Placental pericyte (primary cell): ENCODE data around the gene PCDHGB7. TPM values are rescaled to one million over a fixed set of nuclear protein-coding genes. Genes with fewer than 3 reads are reported as not detected.

Source experiments
- total RNA-seq: library from RNA; depleted of rRNA; stranded (reverse); fragments of >200 nt; gene quantifications from 2 replicates; pipeline ENCODE4 v1.2.3, GENCODE V29; 2012

The PCDHGB7 gene
- total RNA-seq: 7.6 and 14.0 TPM in 2 replicates

DNA sequence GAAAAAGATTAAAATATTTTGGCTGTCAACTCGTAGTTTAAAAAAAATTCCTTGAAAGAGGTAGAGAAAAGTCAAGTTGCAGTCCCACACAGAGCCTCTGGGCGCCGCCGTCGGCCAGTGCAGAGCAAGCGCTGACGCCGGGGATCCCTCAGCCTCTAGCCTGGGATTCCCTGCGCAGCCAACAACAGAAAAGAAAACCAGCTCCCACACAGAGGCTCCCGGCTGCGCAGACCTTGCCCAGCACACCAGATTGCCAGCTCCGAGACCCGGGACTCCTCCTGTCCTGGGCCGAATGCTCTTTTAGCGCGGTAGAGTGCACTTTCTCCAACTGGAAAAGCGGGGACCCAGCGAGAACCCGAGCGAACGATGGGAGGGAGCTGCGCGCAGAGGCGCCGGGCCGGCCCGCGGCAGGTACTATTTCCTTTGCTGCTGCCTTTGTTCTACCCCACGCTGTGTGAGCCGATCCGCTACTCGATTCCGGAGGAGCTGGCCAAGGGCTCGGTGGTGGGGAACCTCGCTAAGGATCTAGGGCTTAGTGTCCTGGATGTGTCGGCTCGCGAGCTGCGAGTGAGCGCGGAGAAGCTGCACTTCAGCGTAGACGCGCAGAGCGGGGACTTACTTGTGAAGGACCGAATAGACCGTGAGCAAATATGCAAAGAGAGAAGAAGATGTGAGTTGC lies at the start of gene PCDHGB7:
Gene PCDHGB7 (plus strand): TSS at position 184 of the 679 bp plus-strand sequence. CDS start 183 bp downstream, at position 367.

DNA sequence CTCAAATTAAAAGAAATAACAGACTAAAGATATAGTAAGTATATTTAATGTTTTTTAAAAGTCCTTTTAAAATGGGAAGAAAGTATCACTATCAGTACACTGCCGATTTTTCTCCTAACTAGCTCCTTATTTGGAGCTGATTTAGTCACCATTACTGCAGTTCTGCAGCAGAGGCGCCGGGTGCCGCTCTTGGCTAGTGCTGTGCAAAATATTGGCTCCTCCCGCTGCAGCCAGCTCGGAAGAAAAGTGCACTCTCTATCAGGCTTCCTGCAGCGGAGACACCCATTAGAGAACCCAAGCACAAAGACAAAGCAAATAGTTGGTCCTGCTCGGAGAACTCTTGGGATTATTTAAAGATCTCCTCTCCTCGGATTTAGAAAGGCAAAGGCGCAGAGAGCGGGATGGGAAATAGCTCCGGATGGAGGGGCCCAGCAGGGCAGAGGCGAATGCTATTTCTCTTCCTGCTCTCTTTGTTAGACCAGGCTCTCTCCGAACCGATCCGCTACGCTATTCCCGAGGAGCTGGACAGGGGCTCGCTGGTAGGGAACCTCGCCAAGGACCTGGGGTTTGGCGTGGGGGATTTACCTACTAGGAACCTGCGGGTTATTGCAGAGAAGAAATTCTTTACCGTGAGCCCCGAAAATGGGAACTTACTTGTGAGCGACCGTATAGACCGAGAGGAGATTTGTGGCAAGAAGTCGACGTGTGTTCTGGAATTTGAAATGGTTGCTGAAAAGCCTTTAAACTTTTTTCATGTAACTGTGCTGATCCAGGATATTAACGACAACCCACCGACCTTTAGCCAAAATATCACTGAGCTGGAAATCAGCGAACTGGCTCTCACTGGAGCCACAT lies 47.3 kb upstream of the PCDHGB7 start, which contains the start of gene PCDHGB3:
Gene PCDHGB3 (plus strand): TSS at position 249 of the 855 bp plus-strand sequence. CDS start 153 bp downstream, at position 402.

DNA sequence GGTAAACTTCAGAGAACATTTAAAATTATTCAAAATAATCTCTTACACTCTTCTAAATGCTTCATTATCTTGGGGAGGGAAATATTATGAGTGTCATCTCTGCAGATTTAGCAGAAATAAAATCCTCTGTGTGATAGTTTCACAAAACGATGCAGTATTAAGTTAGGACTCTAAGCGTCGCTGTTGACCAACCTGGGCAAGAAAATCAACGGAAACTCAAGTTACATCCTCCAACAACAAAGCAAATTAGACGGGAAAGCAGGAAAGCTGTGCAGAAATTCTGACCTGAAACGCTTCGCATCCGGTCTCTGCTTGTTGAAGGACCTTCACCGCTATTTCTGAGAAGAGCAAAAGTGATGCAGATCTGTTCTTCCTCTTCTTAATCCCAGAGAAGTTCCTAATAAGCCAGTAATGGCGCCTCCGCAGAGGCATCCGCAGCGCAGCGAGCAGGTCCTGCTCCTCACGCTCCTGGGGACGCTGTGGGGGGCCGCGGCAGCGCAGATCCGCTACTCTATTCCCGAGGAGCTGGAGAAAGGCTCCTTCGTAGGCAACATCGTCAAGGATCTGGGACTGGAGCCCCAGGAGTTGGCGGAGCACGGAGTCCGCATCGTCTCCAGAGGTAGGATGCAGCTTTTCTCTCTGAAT lies 43.7 kb upstream of the PCDHGB7 start, which contains the start of gene PCDHGA6:
Gene PCDHGA6 (plus strand): TSS at position 219 of the 645 bp plus-strand sequence. CDS start 193 bp downstream, at position 412.

DNA sequence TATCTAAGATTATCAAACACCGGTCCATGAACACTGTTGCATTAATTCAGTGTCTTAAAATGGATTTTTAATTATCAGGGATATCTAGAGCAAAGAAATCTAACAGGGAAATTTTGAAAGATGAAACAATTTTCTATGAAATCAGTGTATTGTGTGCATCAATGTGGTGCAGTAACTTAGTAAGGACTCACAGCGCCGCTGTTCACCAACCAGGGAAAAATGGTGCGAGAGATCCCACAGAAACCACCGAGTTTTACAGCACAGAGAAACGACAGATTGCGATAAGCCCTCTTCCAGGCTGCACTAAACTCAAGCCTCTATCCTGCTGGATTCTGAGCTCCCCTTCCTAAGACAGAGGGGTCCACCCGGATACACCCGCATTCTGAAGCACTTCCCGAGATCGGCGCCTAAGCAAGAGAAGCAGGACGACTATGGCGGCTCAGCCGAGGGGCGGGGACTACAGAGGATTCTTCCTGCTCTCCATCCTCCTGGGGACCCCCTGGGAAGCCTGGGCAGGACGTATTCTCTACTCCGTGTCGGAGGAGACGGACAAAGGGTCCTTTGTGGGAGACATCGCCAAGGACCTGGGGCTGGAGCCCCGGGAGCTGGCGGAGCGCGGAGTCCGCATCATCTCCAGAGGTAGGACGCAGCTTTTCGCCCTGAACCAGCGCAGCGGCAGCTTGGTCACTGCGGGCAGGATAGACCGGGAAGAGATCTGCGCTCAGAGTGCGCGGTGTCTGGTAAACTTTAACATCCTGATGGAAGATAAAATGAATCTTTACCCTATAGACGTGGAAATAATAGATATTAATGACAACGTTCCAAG lies 34.8 kb upstream of the PCDHGB7 start, which contains the start of gene PCDHGA7:
Gene PCDHGA7 (plus strand): TSS at position 274 of the 826 bp plus-strand sequence. CDS start 158 bp downstream, at position 432.

DNA sequence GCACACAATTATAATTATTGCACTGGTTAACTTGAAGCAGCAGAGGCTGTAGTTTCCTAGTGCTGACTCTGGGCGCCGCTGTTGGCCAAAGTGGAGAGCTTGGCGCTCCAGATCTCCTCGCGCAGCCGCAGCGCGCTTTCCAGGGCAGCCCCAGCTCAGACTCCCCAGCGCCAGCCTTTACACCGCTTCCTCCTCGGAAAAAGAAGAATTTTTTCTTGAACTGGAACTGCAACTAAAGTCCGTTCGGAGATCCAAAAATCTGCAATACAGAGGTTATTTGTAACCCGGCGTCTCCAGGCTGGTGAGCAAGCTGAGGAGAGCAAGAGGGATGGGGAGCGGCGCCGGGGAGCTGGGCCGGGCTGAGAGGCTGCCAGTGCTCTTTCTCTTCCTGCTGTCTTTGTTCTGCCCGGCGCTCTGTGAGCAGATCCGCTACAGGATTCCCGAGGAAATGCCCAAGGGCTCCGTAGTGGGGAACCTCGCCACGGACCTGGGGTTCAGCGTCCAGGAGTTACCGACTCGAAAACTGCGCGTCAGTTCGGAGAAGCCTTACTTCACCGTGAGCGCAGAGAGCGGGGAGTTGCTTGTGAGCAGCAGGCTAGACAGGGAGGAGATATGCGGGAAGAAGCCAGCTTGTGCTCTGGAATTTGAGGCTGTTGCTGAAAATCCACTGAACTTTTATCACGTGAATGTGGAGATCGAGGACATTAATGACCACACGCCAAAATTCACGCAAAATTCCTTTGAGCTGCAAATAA lies 29.7 kb upstream of the PCDHGB7 start, which contains the start of gene PCDHGB4:
Gene PCDHGB4 (plus strand): TSS at position 142 of the 755 bp plus-strand sequence. CDS start 187 bp downstream, at position 329.

DNA sequence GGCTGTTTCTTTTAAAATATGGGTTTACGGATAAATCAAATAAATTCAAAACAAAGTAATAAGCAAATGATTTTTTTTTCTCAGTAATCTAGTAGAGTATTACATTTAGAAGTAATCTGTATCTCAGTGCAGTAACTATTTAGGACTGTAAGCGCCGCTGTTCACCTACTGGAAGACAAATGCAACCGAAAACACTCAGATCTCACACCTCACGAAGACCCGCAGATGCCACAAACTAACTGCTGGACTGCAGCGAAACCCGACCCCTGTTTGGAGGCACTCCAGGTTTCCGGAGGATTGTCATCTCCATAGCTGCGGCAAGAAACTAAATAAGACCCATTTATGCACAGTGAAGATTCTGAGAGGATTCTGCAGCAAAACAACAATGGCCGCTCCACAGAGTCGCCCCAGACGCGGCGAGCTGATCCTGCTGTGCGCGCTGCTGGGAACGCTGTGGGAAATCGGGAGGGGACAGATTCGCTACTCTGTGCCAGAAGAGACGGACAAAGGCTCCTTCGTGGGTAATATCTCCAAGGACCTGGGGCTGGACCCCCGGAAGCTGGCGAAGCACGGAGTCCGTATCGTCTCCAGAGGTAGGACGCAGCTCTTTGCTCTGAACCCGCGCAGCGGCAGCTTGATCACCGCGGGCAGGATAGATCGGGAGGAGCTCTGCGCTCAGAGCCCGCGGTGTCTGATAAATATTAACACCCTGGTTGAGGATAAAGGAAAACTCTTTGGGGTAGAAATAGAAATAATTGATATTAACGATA lies 24.9 kb upstream of the PCDHGB7 start, which contains the start of gene PCDHGA8:
Gene PCDHGA8 (plus strand): TSS at position 205 of the 770 bp plus-strand sequence. CDS start 181 bp downstream, at position 386.

DNA sequence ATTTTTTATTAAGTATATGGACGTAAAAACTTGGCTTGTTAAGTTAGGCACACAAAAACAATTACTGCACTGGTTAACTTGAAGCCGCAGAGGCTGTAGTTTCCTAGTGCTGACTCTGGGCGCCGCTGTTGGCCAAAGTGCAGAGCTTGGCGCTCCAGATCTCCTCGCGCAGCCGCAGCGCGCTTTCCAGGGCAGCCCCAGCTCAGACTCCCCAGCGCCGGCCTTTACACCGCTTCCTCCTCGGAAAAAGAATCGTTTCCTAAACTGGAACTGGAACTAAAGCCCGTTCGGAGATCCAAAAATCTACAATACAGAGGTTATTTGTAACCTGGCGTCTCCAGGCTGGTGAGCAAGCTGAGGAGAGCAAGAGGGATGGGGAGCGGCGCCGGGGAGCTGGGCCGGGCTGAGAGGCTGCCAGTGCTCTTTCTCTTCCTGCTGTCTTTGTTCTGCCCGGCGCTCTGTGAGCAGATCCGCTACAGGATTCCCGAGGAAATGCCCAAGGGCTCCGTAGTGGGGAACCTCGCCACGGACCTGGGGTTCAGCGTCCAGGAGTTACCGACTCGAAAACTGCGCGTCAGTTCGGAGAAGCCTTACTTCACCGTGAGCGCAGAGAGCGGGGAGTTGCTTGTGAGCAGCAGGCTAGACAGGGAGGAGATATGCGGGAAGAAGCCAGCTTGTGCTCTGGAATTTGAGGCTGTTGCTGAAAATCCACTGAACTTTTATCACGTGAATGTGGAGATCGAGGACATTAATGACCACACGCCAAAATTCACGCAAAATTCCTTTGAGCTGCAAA lies 19.5 kb upstream of the PCDHGB7 start, which contains the start of gene PCDHGB5:
Gene PCDHGB5 (plus strand): TSS at position 192 of the 796 bp plus-strand sequence. CDS start 181 bp downstream, at position 373.

DNA sequence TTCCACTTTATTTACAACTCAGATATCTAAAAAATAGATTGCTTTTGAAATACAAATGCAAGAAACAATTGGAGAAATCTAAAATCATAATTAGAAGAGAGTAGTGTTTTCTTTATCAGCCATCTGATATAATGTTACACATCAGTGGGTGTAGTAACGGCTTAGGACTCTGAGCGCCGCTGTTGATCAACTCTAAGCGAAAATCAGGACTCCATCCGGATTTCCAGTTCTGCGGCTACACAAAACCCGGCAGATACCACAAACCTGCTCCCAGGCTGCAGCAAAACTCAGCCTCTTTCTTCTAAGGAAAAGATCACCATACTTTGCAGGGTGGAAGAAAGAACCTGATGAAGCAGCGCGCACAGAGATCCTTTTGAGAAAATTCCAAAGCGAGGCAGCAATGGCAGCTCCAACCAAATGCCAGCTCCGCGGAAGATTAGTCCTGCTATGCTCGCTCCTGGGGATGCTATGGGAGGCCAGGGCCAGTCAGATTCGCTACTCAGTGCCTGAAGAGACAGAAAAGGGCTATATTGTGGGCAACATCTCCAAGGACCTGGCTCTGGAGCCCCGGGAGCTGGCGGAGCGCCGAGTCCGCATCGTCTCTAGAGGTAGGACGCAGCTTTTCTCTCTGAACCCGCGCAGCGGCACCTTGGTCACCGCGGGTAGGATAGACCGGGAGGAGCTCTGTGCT lies 14.8 kb upstream of the PCDHGB7 start, which contains the start of gene PCDHGA9:
Gene PCDHGA9 (plus strand): TSS at position 226 of the 691 bp plus-strand sequence. CDS start 175 bp downstream, at position 401.

DNA sequence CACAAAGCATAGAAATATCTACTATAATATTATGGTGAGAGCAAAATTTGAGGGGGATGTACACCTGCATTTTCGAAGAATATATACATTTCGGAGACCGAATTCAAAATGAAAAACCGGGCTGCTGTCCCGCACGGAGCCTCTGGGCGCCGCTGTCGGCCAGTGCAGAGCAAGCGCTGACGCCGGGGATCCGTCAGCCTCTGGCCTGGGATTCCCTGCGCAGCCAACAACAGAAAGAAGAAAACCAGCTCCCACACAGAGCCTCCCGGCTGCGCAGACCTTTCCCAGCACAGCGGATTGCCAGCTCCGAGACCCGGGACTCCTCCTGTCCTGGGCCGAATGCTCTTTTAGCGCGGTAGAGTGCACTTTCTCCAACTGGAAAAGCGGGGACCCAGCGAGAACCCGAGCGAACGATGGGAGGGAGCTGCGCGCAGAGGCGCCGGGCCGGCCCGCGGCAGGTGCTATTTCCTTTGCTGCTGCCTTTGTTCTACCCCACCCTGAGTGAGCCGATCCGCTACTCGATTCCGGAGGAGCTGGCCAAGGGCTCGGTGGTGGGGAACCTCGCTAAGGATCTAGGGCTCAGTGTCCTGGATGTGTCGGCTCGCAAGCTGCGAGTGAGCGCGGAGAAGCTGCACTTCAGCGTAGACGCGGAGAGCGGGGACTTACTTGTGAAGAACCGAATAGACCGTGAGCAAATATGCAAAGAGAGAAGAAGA lies 9.5 kb upstream of the PCDHGB7 start, which contains the start of gene PCDHGB6:
Gene PCDHGB6 (plus strand): TSS at position 232 of the 716 bp plus-strand sequence. CDS start 182 bp downstream, at position 414.

DNA sequence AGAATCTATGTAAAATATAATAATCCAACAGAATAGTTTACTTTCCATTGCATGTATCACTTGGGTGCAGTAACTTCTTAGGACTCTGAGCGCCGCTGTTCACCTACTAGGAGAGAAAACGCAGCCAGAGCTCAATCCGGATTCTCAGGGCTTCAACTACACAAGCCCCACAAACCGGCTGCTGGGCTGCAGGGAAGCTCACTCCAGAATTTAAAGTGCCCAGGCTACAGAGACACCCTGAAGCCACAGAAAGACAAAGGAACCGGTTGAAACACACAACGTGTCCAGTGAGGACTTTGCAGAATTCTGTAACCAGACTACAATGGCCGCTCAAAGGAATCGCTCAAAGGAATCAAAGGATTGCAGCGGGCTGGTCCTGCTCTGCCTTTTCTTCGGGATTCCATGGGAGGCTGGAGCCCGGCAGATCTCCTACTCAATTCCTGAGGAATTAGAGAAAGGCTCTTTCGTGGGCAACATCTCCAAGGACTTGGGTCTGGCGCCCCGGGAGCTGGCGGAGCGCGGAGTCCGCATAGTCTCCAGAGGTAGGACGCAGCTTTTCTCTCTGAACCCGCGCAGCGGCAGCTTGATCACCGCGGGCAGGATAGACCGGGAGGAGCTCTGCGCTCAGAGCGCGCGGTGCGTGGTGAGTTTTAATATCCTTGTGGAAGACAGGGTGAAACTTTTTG lies 4.5 kb upstream of the PCDHGB7 start, which contains the start of gene PCDHGA10:
Gene PCDHGA10 (plus strand): TSS at position 134 of the 686 bp plus-strand sequence. CDS start 189 bp downstream, at position 323.

DNA sequence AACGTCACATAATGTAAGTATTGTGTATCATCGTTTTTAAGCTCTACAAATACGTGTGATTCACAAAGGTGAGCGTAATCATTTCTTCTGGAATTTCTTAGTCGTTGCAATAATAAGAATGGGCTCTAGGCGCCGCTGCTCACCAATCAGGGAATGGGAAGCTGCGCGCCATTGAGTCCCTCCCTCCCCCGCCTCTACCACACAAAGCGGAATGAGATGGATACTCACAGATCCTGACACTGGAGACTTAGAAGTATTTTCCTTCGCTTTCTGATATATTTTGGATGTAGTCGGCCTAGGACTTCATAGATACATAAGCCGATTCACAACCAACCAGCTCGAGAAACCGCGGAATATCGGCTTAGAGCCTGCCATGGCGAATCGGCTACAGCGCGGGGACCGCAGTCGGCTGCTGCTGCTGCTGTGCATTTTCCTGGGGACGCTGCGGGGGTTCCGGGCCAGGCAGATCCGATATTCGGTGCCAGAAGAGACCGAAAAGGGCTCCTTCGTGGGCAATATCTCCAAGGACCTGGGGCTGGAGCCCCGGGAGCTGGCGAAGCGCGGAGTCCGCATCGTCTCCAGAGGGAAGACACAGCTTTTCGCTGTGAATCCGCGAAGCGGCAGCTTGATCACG lies 3.5 kb downstream of the PCDHGB7 start, which contains the start of gene PCDHGA11:
Gene PCDHGA11 (plus strand): TSS at position 197 of the 634 bp plus-strand sequence. CDS start 177 bp downstream, at position 374.

DNA sequence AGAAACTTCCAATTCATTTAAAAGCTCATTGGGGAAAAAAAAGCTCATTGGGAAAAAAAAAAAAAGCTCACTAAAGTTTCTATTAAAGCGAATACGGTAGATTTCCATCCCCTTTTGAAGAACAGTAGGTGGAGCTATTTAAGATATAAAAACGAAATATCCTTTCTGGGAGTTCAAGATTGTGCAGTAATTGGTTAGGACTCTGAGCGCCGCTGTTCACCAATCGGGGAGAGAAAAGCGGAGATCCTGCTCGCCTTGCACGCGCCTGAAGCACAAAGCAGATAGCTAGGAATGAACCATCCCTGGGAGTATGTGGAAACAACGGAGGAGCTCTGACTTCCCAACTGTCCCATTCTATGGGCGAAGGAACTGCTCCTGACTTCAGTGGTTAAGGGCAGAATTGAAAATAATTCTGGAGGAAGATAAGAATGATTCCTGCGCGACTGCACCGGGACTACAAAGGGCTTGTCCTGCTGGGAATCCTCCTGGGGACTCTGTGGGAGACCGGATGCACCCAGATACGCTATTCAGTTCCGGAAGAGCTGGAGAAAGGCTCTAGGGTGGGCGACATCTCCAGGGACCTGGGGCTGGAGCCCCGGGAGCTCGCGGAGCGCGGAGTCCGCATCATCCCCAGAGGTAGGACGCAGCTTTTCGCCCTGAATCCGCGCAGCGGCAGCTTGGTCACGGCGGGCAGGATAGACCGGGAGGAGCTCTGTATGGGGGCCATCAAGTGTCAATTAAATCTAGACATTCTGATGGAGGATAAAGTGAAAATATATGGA lies 13.0 kb downstream of the PCDHGB7 start, which contains the start of gene PCDHGA12:
Gene PCDHGA12 (plus strand): TSS at position 176 of the 782 bp plus-strand sequence. CDS start 253 bp downstream, at position 429.

